ENCODE data around the gene AJAP1.

GRCh38 chr1:4755864-4756504, 101.6 kb downstream of the AJAP1 start:
- TF ChIP-seq REST (IDR thresholded peaks at IDR 0.05; ENCODE audit: unreplicated experiment): no peak
- TF ChIP-seq CTCF (conservative IDR thresholded peaks at IDR 0.05; ENCODE audit: low read depth in 2 of 2): no peak
- TF ChIP-seq EZH2 (IDR thresholded peaks at IDR 0.05; ENCODE audit: low read depth, unreplicated experiment): no peak
- no peak for TF ChIP-seq POLR2AphosphoS5 (IDR thresholded peaks at IDR 0.05; ENCODE audit: low read depth)
- no peak for TF ChIP-seq EZH2phosphoT487 (IDR thresholded peaks at IDR 0.05; ENCODE audit: unreplicated experiment)
- TF ChIP-seq NANOG (IDR thresholded peaks at IDR 0.05; ENCODE audit: borderline replicate concordance): no peak
- no peak for TF ChIP-seq JUNB (IDR thresholded peaks at IDR 0.05; ENCODE audit: unreplicated experiment)
- TF ChIP-seq CREB1 (CRISPR knock-in tag; IDR thresholded peaks at IDR 0.05; ENCODE audit: low read depth): no peak
- TF ChIP-seq ZNF331 (CRISPR knock-in tag; IDR thresholded peaks at IDR 0.05; ENCODE audit: low read depth): no peak
- no peak for TF ChIP-seq ETS1 (IDR thresholded peaks at IDR 0.05)
- TF ChIP-seq ZNF114 (CRISPR knock-in tag; IDR thresholded peaks at IDR 0.05): no peak
- no peak for TF ChIP-seq STAT1 (IDR thresholded peaks at IDR 0.05; ENCODE audit: unreplicated experiment)
- TF ChIP-seq ZNF462 (CRISPR knock-in tag; IDR thresholded peaks at IDR 0.05): no peak

Measured in GM23338 (cell line).